HK-2 (cell line): ENCODE data around the gene RPS6KL1.

Source experiments
- DNase-seq: peaks from one replicate; pipeline ENCODE4 v3.0.0-alpha.2; 2018; ENCODE audit not compliant: unreplicated experiment

Gene RPS6KL1

GRCh38 chr14:74952180-74952665 lies 29.2 kb upstream of the RPS6KL1 start:
- no peak for DNase-seq

DNA sequence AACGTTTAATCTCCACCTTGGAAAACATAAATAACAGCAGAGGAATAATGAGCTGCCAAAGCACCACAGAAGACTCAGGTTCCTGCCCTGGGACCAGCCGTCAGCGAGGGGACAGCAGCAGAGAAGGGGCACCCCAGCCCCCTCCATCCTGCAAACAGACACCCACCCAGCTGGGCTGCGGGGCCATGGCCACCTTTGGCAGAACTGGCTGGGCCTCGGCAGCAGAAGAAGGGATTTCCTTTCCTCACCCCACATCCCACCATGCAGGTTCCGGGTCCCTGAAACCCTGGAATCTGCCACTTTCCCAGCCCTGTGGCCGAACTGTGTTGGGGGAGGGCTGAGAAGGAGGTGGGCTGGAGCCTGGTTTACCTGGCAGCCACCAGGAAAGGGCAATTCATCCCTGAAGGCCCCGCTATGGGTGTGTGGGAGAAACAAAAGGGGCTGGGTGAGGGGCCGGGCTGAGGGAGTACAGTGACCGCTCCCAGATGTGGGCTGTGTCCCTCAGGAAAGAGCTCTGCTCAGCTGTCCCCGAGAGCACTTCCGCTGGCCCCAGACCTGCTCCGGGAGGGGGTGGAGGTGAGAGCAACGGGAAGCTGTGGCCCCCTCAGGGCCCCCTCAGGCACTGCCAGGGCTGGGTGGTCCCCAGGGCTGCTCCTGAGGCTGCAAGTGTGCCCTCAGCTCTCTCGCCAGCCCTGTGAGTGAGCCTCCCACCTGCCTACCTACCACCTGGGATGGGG lies 28.6 kb upstream of the RPS6KL1 start:
- no peak for DNase-seq

DNA sequence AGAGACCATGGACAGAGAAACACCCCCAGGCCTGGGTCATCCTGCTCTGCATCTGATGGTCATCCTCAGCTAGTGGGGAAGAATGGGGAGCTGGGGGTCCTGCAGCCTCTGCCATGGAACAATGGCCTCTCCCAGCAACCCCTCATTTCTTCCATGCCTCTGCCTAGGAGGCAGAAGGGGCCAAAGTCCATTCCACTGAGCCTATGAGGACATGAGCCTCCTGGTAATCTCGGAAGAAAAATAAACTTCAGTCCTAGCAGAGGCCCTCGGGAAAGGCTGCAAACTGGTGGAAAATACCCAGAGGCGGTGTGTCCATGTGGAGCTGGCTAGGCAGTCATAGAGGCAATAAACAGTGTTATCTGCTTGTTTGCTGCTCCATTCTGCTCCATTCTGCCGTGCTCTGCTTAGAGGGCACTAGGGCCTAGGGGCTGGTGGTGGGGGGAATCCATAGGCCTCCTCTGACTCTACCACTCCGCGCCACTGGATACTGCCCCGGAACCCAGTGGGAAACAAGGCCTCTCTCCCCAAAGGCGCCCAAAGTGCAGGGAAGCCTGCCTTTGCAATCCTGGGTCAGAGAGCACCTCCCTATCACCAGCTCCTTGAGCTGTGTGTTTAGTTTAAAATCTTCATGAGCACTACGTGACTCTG lies 27.9 kb upstream of the RPS6KL1 start:
- DNase-seq, result no peak

DNA sequence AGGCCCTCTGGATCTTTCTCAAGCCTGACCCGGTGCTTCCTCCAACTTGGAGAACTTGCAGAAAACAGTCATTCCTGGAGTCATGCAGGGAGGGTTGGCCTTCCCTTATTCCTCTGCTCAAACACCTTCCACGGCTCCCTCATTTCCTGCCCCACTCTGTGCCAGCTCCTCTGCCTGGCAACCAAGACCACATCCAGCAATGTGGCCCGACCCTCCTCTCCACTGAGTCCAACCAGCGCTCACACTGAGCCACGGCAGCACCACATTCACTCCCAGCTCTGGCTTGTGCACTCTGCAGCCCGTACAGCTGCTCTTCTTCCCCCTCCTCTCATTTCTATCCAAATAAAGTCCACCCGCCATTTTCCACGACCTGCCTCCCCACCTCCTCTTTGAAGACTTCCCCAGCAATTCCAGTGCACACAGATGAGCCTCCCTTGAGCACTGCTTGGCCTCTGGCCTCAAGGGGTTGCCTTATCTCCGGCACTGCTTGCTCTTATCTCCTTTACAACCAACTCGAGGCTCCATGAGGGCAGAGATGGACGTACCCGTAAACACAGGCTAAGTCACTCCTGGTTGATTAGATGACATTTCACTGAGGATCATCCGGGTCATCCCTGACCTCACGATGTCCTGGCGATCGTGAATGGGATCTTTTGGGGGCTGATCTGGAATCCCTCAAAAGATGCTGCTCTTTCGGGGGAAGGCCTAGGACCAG lies 27.0 kb upstream of the RPS6KL1 start:
- no peak for DNase-seq

GRCh38 chr14:74949191-74949601 lies 26.1 kb upstream of the RPS6KL1 start:
- no peak for DNase-seq

GRCh38 chr14:74948228-74949175 lies 25.4 kb upstream of the RPS6KL1 start:
- DNase-seq, result no peak

DNA sequence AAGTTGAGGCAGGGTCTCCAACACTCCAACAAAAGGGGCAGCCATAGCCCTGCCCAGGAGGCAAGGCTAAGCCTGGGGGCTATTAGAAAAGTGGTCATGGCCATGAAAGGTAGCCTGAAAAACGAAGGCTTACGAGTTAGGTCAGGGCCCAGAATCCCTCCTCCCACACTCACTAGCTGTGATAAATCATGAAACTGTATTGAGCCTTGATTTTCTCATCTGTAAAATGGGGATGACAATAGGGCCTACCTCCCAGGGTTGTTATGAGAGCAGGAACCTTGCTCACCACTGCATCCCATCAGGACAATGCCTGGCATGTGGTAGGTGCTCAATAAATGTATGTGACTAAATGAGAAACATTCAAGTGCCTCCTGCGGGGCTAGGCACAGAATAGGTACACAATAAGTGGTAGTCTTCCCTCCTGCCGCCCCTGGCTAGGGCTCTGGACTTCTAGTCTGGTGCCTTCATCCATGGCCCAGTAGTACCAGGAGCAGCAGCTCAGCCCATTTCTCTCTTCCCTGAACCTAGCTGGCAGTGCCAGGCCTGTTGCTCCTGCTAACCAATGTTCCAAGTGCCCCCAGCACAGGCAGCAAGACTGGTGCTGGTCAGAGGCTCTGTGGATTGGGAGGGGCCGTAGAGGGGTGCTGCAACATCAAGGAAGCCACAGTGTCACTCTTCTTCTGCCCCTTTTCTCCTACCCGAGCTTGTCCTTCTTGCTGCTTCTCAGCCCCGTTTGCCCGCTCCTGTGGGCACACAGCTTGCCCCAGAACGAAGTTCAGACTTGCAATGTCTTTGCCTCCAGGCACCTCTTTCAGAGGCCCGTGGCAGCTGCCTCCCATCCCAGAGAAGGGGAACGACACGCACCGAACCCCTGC lies 24.5 kb upstream of the RPS6KL1 start:
- no peak for DNase-seq

GRCh38 chr14:74946659-74947281 lies 23.7 kb upstream of the RPS6KL1 start:
- no peak for DNase-seq

GRCh38 chr14:74945852-74946658 lies 23.0 kb upstream of the RPS6KL1 start:
- peak; percentile 70 for DNase-seq

- DNase-seq, result peak; percentile 44
Measured at GRCh38 chr14:74945261-74945851, 22.3 kb upstream of the RPS6KL1 start.

DNA sequence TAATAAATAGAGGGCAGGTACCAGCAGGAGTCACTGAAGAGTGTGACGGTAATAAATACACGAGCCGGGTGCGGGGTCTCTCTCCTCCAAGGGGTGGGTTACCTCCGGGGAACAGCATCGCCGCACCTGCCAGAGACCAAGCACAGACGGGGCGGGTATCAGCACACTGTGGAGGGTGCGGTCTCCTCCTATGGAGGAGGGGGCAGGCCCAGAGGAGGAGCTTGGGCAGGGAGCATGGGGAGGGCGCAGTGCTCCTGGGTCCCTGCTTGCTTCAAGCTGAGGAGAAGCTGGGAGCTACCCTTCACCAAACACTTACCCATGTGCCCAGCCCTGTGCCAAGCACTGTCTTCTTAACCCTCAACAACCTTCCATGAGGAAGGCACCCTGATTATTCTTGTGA lies 19.5 kb upstream of the RPS6KL1 start:
- DNase-seq, result no peak

DNA sequence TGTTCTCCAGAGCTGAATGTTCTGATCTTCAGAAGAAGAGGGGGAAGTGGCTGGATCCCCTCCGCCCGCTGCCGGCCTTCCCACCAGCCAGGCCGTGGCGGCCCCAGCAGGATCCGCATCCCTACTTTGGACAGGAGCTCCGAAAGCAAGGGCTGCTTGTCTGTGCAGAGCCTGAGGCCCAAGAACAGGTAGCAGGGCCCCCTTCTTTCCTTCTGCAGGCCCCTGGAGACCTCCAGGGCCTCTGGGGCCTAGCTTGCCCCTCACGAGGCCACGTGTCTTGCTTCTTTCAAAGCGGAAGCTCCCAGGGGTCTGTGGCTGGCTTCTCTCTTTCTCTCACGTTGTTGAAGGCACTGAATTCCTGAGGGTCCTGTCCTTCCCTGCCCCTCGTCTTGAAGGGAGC lies 19.1 kb upstream of the RPS6KL1 start:
- DNase-seq, result no peak

DNA sequence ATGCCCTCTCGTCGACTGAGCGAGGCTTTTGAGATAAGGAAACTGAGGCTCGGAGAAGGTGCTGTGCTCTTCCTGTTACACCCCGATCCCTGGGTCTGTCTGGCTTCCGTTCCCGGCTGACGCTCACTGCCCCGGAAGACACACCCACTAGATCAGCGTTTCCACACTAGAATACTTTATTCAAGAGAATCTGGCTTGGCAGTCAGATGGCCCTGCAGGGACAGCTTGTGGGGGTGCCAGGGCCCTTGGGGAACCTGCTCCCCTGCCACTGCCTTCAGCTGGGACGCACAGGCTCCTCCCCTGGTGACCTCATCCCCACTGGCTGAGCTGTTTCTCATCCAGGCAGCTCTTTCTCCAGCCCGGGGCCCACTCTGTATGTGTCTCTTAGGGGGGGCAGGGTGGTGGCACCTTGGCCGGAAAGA lies 18.6 kb upstream of the RPS6KL1 start:
- DNase-seq, result peak; percentile 33

DNA sequence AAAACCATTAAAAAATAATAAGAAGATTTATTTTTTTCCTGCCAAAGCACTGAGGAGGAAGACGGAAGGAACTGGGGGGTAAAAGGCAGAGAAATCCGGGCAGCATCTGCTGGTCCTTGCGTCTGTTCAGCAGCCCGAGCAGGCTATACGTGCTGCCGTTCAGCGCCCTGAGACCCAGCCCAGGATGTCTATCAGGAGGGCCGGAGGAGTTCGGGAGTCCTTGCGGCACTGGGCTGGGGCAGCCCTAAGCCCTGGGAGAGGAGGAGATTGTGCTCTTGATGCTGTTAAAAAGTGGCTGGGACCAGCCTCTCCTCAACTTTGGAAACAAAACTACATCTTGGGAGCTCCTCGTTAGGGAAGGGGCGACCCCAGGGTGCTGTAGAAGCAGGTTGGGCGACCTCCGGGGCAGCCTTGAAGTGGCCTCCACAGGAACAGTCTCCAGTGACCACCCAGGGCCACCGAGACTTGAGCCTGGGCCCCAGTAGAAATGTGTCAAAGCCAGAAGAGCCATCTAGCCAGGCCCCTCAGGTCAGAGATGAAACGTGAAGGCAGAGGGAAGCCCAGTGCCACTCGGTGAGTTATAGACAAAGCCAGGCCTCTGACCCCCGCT lies 18.0 kb upstream of the RPS6KL1 start:
- DNase-seq, result no peak

- DNase-seq, result no peak
Measured at GRCh38 chr14:74938531-74939495, 15.8 kb upstream of the RPS6KL1 start.

- DNase-seq, result no peak
Measured at GRCh38 chr14:74937171-74937570, 14.1 kb upstream of the RPS6KL1 start.

GRCh38 chr14:74936731-74937130 lies 13.7 kb upstream of the RPS6KL1 start:
- no peak for DNase-seq
